ENCODE results near the gene POPDC3.

DNA sequence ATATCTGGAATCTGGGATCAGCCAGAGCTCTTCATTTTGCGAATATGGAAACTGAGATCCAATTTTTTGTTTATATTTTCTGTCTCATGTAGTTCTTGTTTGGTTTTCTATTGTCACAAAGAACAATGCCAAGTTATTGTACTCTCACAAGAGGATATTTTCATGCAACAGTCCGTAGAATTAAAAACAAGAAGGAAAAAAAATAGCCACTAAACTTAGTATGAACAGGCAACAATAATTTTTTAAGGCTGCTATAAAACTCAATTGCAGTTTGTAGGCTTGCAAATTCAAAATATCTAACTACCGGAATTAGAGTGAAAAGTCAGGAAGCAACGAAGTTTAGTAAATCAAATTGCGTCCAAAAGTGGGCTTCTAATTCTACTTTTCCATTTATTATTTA is 1.2 kb downstream of the POPDC3 start:
- TF ChIP-seq, protein P1, sequence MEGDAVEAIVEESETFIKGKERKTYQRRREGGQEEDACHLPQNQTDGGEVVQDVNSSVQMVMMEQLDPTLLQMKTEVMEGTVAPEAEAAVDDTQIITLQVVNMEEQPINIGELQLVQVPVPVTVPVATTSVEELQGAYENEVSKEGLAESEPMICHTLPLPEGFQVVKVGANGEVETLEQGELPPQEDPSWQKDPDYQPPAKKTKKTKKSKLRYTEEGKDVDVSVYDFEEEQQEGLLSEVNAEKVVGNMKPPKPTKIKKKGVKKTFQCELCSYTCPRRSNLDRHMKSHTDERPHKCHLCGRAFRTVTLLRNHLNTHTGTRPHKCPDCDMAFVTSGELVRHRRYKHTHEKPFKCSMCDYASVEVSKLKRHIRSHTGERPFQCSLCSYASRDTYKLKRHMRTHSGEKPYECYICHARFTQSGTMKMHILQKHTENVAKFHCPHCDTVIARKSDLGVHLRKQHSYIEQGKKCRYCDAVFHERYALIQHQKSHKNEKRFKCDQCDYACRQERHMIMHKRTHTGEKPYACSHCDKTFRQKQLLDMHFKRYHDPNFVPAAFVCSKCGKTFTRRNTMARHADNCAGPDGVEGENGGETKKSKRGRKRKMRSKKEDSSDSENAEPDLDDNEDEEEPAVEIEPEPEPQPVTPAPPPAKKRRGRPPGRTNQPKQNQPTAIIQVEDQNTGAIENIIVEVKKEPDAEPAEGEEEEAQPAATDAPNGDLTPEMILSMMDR (IDR thresholded peaks at IDR 0.05; ENCODE audit: borderline replicate concordance, extremely low read depth, low read length, poor library complexity, severe bottlenecking), result no peak
- no peak for TF ChIP-seq EZH2 (IDR thresholded peaks at IDR 0.05; ENCODE audit: borderline replicate concordance, low read depth, low read length, severe bottlenecking)
